Astrocyte of the cerebellum (primary cell): ENCODE results near the gene CCDC102B.

ENCODE experiments used
- DNase-seq: peaks from one replicate; pipeline ENCODE4 v3.0.0-alpha.2; 2011; ENCODE audit warnings: low read depth
- H3K4me3 ChIP-seq: 2 replicates; pipeline ENCODE4 v1.5.1; 2011; ENCODE audit warnings: mild to moderate bottlenecking, low read depth, low read length, moderate library complexity
- in situ Hi-C: cut with HindIII; loops from 2 replicates; pipeline ENCODE4 v1.10.0; 2017; ENCODE audit warnings: low sequenced_read_pairs
- TF ChIP-seq, protein P1 (sequence below): IDR thresholded peaks from 2 replicates; pipeline ENCODE4 v1.5.1; 2012; ENCODE audit warnings: low read length, low read depth, moderate library complexity, mild to moderate bottlenecking; ENCODE audit errors: missing control alignments

Gene CCDC102B

DNA sequence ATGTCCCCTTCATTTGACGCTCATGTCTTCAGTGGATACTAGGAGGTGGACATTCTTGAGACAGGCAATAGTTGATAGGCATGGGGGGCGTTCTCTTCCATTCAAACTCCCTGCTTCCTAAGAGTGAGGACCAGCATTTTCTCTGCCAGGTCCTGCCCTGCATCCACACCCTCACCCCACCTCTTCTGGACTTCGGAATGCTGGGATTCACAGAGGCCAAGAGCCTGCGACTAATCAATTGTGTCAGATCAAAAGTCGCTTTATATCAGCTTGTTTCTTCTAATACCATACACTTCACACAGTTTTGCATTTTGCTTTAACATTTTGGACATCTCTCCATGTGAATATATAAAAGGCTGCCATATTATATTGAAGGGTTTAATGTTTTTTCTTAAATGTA, 210.7 kb downstream of the CCDC102B start:
- in situ Hi-C loops, result no loop called here
- no peak for DNase-seq

DNA sequence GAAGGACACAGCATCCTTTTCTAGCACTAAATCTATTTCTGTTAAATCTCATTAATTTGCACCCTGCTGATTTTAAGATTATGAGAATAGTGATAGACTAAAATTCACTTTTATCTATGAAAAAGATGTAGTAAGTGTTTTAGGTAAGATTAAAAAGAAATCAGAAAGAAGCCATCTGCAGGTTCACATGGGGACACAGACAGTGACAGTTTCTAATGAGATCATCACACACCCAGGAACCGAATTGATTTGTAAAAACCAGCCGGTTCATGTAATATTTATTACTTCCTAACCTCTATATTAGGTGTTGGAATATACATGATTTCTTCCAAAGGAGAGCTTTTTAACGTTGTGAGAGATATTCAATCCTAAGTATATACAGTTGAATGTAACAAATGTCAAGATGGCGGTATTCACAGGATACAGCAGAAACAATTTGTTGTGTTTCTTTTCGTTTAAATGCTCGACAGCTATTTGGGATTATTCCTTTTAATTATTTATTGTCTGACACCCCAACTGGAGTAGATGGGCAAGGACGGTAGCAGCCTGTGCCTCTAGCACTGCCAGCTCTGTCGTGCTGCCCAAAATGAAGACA, 223.4 kb downstream of the CCDC102B start:
- in situ Hi-C loops, result no loop called here
- DNase-seq, result no peak
- no peak overlapping the region for H3K4me3 ChIP-seq
- TF ChIP-seq, protein P1, sequence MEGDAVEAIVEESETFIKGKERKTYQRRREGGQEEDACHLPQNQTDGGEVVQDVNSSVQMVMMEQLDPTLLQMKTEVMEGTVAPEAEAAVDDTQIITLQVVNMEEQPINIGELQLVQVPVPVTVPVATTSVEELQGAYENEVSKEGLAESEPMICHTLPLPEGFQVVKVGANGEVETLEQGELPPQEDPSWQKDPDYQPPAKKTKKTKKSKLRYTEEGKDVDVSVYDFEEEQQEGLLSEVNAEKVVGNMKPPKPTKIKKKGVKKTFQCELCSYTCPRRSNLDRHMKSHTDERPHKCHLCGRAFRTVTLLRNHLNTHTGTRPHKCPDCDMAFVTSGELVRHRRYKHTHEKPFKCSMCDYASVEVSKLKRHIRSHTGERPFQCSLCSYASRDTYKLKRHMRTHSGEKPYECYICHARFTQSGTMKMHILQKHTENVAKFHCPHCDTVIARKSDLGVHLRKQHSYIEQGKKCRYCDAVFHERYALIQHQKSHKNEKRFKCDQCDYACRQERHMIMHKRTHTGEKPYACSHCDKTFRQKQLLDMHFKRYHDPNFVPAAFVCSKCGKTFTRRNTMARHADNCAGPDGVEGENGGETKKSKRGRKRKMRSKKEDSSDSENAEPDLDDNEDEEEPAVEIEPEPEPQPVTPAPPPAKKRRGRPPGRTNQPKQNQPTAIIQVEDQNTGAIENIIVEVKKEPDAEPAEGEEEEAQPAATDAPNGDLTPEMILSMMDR, result no peak

More for the DNA sequence above, 210.7 kb downstream of the CCDC102B start:
- no peak overlapping the region for H3K4me3 ChIP-seq
- TF ChIP-seq, protein P1, result no peak

DNA sequence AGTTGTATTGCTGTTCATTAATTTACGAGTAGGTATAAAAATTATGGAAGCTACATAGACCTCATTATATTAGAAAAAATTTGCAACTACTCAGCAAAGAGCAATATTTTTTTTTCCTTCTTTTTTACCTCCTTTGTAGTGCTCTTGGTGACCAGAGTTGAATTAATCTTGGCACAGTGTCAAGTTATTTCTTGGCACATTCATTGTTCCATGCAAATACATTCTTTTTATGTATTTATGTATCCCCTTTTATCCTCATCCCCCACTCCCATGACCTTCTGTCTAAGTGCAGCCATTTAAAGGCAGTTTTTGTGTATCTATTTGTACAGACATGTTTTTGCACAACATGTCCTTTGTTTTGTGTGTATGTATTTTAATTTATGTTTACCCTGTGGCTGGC, 224.5 kb downstream of the CCDC102B start:
- in situ Hi-C loops, result no loop called here
- TF ChIP-seq, protein P1, result no peak
- no peak overlapping the region for H3K4me3 ChIP-seq
- DNase-seq, result no peak

DNA sequence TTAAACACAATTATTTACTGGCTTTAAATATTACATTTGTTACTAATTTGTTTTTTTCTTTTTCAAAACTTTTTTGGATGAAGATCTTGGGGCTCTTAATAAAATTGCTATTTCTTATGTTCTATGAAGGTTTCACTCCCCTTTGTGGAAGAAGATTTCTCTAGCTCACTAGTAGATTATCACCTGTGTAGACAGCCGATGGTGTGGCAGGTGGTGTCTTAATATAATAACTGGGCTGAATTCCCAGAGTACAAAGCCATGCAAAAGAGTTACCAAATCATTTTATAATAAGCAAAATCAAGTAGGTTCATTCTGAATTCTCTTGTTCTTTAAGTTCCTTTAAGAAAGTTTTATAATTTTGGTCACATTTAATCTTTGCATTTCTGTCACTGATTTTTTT, 233.7 kb downstream of the CCDC102B start:
- in situ Hi-C loops, result no loop called here
- TF ChIP-seq, protein P1, result no peak
- no peak for DNase-seq
- H3K4me3 ChIP-seq, result no peak overlapping the region

DNA sequence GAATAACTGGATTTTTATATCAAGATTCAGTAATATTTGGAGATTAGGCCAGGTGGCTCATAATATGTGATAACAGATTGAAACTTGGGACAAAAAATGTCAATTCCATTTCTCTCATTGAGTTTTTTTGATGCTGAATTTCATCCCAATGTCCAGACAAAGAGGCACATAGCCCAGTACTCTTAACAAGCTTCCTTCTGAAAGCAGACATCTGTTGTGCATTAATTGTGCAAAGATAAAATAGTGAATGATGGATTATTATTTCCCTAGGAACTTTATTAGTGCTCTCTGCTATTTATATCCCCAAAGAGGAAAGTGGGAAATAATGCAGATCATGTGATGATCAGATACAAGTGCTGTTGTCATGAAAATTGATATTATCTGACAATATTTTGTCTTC, 234.1 kb downstream of the CCDC102B start:
- no peak overlapping the region for H3K4me3 ChIP-seq
- in situ Hi-C loops, result no loop called here
- DNase-seq, result no peak
- TF ChIP-seq, protein P1, result no peak

DNA sequence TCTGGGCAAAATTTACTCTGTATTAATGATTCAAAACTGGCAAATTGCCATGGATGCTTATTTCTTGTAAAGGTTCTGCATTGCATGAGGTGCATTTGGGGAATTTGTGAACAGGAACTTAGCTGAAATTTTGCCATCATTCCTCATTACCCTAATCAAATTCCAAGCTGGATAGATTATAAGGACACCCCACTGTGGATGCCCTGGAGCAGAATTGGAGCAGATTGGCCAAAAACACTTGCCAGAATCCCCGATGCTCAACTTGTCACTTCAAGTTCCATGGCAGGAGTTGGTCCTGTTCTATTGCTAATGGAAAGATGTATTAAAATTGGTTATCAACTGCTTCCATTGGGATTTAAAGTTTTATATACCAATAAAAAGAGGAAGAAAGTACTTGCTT, 237.9 kb downstream of the CCDC102B start:
- DNase-seq, result no peak
- TF ChIP-seq, protein P1, result no peak
- H3K4me3 ChIP-seq, result no peak overlapping the region
- in situ Hi-C loops, result no loop called here
